Stimulated activated memory B cell treated with anti-CD40 and anti-IgM and Interleukin-4, amounts not matched to agents 10 μg/mL and 1 μg/mL and 100 μg/mL, for 72 hours (primary cell): ENCODE data around the gene ATP6V0A4.
"Not testable (repeated sequence)": the region's sequence is repeated elsewhere in the genome, so short reads cannot be mapped to it uniquely, and the experiment has no call there.

Source experiments
- ATAC-seq: fragments of 150-1000 bp; cut with Tn5 transposase; 2 replicates; pipeline ENCODE4 v1.10.0; 2021
- H3K27ac Mint-ChIP-seq: one replicate; pipeline ENCODE4 v1.8.0; 2022; ENCODE audit warnings: mild to moderate bottlenecking, mixed read lengths
- H3K27me3 Mint-ChIP-seq: one replicate; pipeline ENCODE4 v1.8.0; 2022; ENCODE audit warnings: mixed read lengths
- H3K36me3 Mint-ChIP-seq: one replicate; pipeline ENCODE4 v1.8.0; 2022; ENCODE audit warnings: mixed read lengths
- H3K4me1 Mint-ChIP-seq: one replicate; pipeline ENCODE4 v1.8.0; 2022; ENCODE audit warnings: mixed read lengths
- H3K4me3 Mint-ChIP-seq: one replicate; pipeline ENCODE4 v1.8.0; 2022; ENCODE audit warnings: mild to moderate bottlenecking, moderate library complexity, mixed read lengths
- H3K9me3 Mint-ChIP-seq: one replicate; pipeline ENCODE4 v1.8.0; 2022; ENCODE audit warnings: mixed read lengths

Gene ATP6V0A4

GRCh38 chr7:138710536-138711385 is 87.2 kb downstream of the ATP6V0A4 start:
- no peaks in the 10 kb centered on the region for H3K4me1 Mint-ChIP-seq
- H3K4me3 Mint-ChIP-seq = no peak overlapping the region
- peaks cover 28% of the 10 kb centered on the region for H3K27me3 Mint-ChIP-seq
- no peaks in the 10 kb centered on the region for H3K36me3 Mint-ChIP-seq
- no peak overlapping the region for H3K27ac Mint-ChIP-seq
- ATAC-seq = no peak
- no peaks in the 10 kb centered on the region for H3K9me3 Mint-ChIP-seq

- Mint-ChIP-seq H3K4me3 (no peak overlapping the region), H3K4me1 (no peaks in the 10 kb centered on the region), H3K36me3 (no peaks in the 10 kb centered on the region), H3K27me3 (no peaks in the 10 kb centered on the region), H3K9me3 (no peaks in the 10 kb centered on the region), H3K27ac (no peak overlapping the region)
- ATAC-seq = no peak
Measured at GRCh38 chr7:138705167-138705566, 92.8 kb downstream of the ATP6V0A4 start.

- Mint-ChIP-seq H3K4me3 (no peak overlapping the region), H3K27ac (no peak overlapping the region), H3K9me3 (peaks cover 7% of the 10 kb centered on the region), H3K36me3 (no peaks in the 10 kb centered on the region), H3K27me3 (peaks cover 6% of the 10 kb centered on the region), H3K4me1 (no peaks in the 10 kb centered on the region)
- peak; percentile 57 for ATAC-seq
Measured at GRCh38 chr7:138701537-138701923, 96.5 kb downstream of the ATP6V0A4 start.

- no peak within 1 kb of the TSS for H3K27ac Mint-ChIP-seq
- H3K36me3 Mint-ChIP-seq = no peaks in the 10 kb centered on the region
- H3K27me3 Mint-ChIP-seq = peaks cover 6% of the 10 kb centered on the region
- peaks cover 7% of the 10 kb centered on the region for H3K9me3 Mint-ChIP-seq
- ATAC-seq = no peak
- H3K4me3 Mint-ChIP-seq = no peak within 1 kb of the TSS
- no peaks in the 10 kb centered on the region for H3K4me1 Mint-ChIP-seq
Measured at GRCh38 chr7:138700857-138701536, 97.0 kb downstream of the ATP6V0A4 start, which contains the start of gene SVOPL. SVOPL (minus strand) TSS chr7:138701362; CDS start chr7:138679045, 22,317 bp downstream.

- Mint-ChIP-seq H3K4me3 (no peak overlapping the region), H3K9me3 (peaks cover 9% of the 10 kb centered on the region), H3K27ac (no peak overlapping the region), H3K4me1 (no peaks in the 10 kb centered on the region), H3K27me3 (peaks cover 6% of the 10 kb centered on the region), H3K36me3 (no peaks in the 10 kb centered on the region)
- ATAC-seq = no peak
Measured at GRCh38 chr7:138699661-138700060, 98.3 kb downstream of the ATP6V0A4 start.

GRCh38 chr7:138698281-138698680 is 99.7 kb downstream of the ATP6V0A4 start:
- no peaks in the 10 kb centered on the region for H3K36me3 Mint-ChIP-seq
- H3K4me3 Mint-ChIP-seq = no peak overlapping the region
- no peaks in the 10 kb centered on the region for H3K4me1 Mint-ChIP-seq
- peaks cover 9% of the 10 kb centered on the region for H3K9me3 Mint-ChIP-seq
- no peak for ATAC-seq
- no peak overlapping the region for H3K27ac Mint-ChIP-seq
- peaks cover 6% of the 10 kb centered on the region for H3K27me3 Mint-ChIP-seq

GRCh38 chr7:138697535-138698182 is 100.3 kb downstream of the ATP6V0A4 start:
- no peaks in the 10 kb centered on the region for H3K4me1 Mint-ChIP-seq
- ATAC-seq = no peak
- H3K27ac Mint-ChIP-seq = no peak overlapping the region
- peaks cover 9% of the 10 kb centered on the region for H3K9me3 Mint-ChIP-seq
- no peak overlapping the region for H3K4me3 Mint-ChIP-seq
- no peaks in the 10 kb centered on the region for H3K36me3 Mint-ChIP-seq
- H3K27me3 Mint-ChIP-seq = peaks cover 6% of the 10 kb centered on the region

GRCh38 chr7:138695776-138696175 is 102.2 kb downstream of the ATP6V0A4 start:
- H3K36me3 Mint-ChIP-seq, H3K27ac Mint-ChIP-seq, H3K4me3 Mint-ChIP-seq, H3K27me3 Mint-ChIP-seq, ATAC-seq, H3K4me1 Mint-ChIP-seq, H3K9me3 Mint-ChIP-seq: not testable (repeated sequence)

GRCh38 chr7:138695106-138695505 is 102.9 kb downstream of the ATP6V0A4 start:
- Mint-ChIP-seq H3K27ac (no peak overlapping the region), H3K4me3 (no peak overlapping the region), H3K36me3 (no peaks in the 10 kb centered on the region), H3K4me1 (no peaks in the 10 kb centered on the region), H3K27me3 (peaks cover 6% of the 10 kb centered on the region), H3K9me3 (peaks cover 9% of the 10 kb centered on the region)
- ATAC-seq = no peak

- ATAC-seq = no peak
- H3K27ac Mint-ChIP-seq = no peak overlapping the region
Measured at GRCh38 chr7:138691178-138691577, 106.8 kb downstream of the ATP6V0A4 start.

GRCh38 chr7:138690495-138690894 is 107.5 kb downstream of the ATP6V0A4 start:
- no peak for ATAC-seq
- Mint-ChIP-seq H3K27me3 (no peaks in the 10 kb centered on the region), H3K4me1 (no peaks in the 10 kb centered on the region), H3K9me3 (peaks cover 8% of the 10 kb centered on the region), H3K4me3 (no peak overlapping the region), H3K36me3 (no peaks in the 10 kb centered on the region), H3K27ac (no peak overlapping the region)

More at GRCh38 chr7:138691178-138691577, 106.8 kb downstream of the ATP6V0A4 start:
- Mint-ChIP-seq H3K27me3 (no peaks in the 10 kb centered on the region), H3K9me3 (peaks cover 8% of the 10 kb centered on the region), H3K36me3 (no peaks in the 10 kb centered on the region), H3K4me3 (no peak overlapping the region), H3K4me1 (no peaks in the 10 kb centered on the region)

GRCh38 chr7:138688037-138688436 is 110.0 kb downstream of the ATP6V0A4 start:
- not testable (repeated sequence) for H3K4me3 Mint-ChIP-seq, ATAC-seq, H3K27ac Mint-ChIP-seq, H3K4me1 Mint-ChIP-seq, H3K9me3 Mint-ChIP-seq, H3K27me3 Mint-ChIP-seq, H3K36me3 Mint-ChIP-seq

GRCh38 chr7:138684340-138684739 is 113.7 kb downstream of the ATP6V0A4 start:
- Mint-ChIP-seq H3K36me3 (no peaks in the 10 kb centered on the region), H3K4me1 (no peaks in the 10 kb centered on the region), H3K27me3 (no peaks in the 10 kb centered on the region), H3K9me3 (peaks cover 6% of the 10 kb centered on the region), H3K27ac (no peak overlapping the region), H3K4me3 (no peak overlapping the region)
- no peak for ATAC-seq

- Mint-ChIP-seq H3K4me3 (no peak overlapping the region), H3K27me3 (no peaks in the 10 kb centered on the region), H3K27ac (no peak overlapping the region), H3K36me3 (no peaks in the 10 kb centered on the region), H3K4me1 (no peaks in the 10 kb centered on the region), H3K9me3 (no peaks in the 10 kb centered on the region)
- no peak for ATAC-seq
Measured at GRCh38 chr7:138679793-138680192, 118.2 kb downstream of the ATP6V0A4 start.

- Mint-ChIP-seq H3K27ac (no peak overlapping the region), H3K4me1 (no peaks in the 10 kb centered on the region), H3K36me3 (no peaks in the 10 kb centered on the region), H3K27me3 (peaks cover 2% of the 10 kb centered on the region), H3K4me3 (no peak overlapping the region), H3K9me3 (no peaks in the 10 kb centered on the region)
- no peak for ATAC-seq
Measured at GRCh38 chr7:138670594-138670993, 127.4 kb downstream of the ATP6V0A4 start.
